ENCODE data around the gene TRMT2B. TPM values are rescaled to one million over a fixed set of nuclear protein-coding genes. Genes with fewer than 3 reads are reported as not detected.
"Not testable (repeated sequence)": the region's sequence is repeated elsewhere in the genome, so short reads cannot be mapped to it uniquely, and the experiment has no call there.

Gene TRMT2B
- total and polyA plus RNA-seq, 7 donors = 7.2 to 27.0 (median 11.4) TPM

GRCh38 chrX:100990139-100990538, 61.8 kb downstream of the TRMT2B start:
- Histone ChIP-seq H3K36me3 (ENCODE audit: insufficient read depth in 1 of 2, low read depth in 1 of 2) (no peaks in the 10 kb centered on the region), H3K4me3 (no peak overlapping the region), H3K27ac (no peak overlapping the region), H3K27me3 (ENCODE audit: insufficient read depth in 3 of 3, low read length in 2 of 3) (no peaks in the 10 kb centered on the region), H3K9me3 (no peaks in the 10 kb centered on the region), H3K4me1 (no peaks in the 10 kb centered on the region)
- intact Hi-C loops (cut with DNase I) = no loop called here
- no peak for ATAC-seq
- TF ChIP-seq CTCF (IDR thresholded peaks at IDR 0.05) = no peak
- 63 to 73% (median 65%) methylated on average over 2 of the region's 2 CpGs for WGBS, 3 donors
- no peak for DNase-seq

GRCh38 chrX:100984818-100985217, 67.1 kb downstream of the TRMT2B start:
- intact Hi-C loops (cut with DNase I) = no loop called here
- Histone ChIP-seq H3K27me3 (ENCODE audit: insufficient read depth in 3 of 3, low read length in 2 of 3) (no peaks in the 10 kb centered on the region), H3K4me3 (no peak overlapping the region), H3K27ac (no peak overlapping the region), H3K4me1 (no peaks in the 10 kb centered on the region), H3K9me3 (no peaks in the 10 kb centered on the region), H3K36me3 (ENCODE audit: insufficient read depth in 1 of 2, low read depth in 1 of 2) (no peaks in the 10 kb centered on the region)
- TF ChIP-seq CTCF (IDR thresholded peaks at IDR 0.05) = no peak
- DNase-seq (no peak), ATAC-seq (no peak)

GRCh38 chrX:100981498-100981845, 70.4 kb downstream of the TRMT2B start:
- ATAC-seq; intact Hi-C loops (cut with DNase I); DNase-seq; H3K27ac ChIP-seq; H3K36me3 ChIP-seq (ENCODE audit: insufficient read depth in 1 of 2, low read depth in 1 of 2); H3K9me3 ChIP-seq; H3K27me3 ChIP-seq (ENCODE audit: insufficient read depth in 3 of 3, low read length in 2 of 3); H3K4me3 ChIP-seq; H3K4me1 ChIP-seq: not testable (repeated sequence)
- WGBS, 3 donors = 94 to 100% (median 100%) methylated on average over 1 of the region's 1 CpG

GRCh38 chrX:100980608-100981497, 71.1 kb downstream of the TRMT2B start:
- Histone ChIP-seq H3K27ac (no peak overlapping the region), H3K4me3 (no peak overlapping the region), H3K4me1 (no peaks in the 10 kb centered on the region), H3K27me3 (ENCODE audit: insufficient read depth in 3 of 3, low read length in 2 of 3) (no peaks in the 10 kb centered on the region), H3K36me3 (ENCODE audit: insufficient read depth in 1 of 2, low read depth in 1 of 2) (no peaks in the 10 kb centered on the region), H3K9me3 (no peaks in the 10 kb centered on the region)
- 85 to 94% (median 91%) methylated on average over 6 of the region's 6 CpGs for WGBS, 3 donors
- ATAC-seq (peak in 3 of 4 donors; percentile 47 to 90 (median 89)), DNase-seq (peak in 1 of 2 donors; percentile 31)
- intact Hi-C loops (cut with DNase I) = no loop called here
- no peak for TF ChIP-seq CTCF (IDR thresholded peaks at IDR 0.05)

GRCh38 chrX:100979881-100980607, 71.9 kb downstream of the TRMT2B start:
- no peak for DNase-seq
- H3K4me1 ChIP-seq = no peaks in the 10 kb centered on the region
- intact Hi-C loops (cut with DNase I) = no loop called here
- no peak for ATAC-seq
- no peak overlapping the region for H3K27ac ChIP-seq
- 78 to 92% (median 90%) methylated on average over 3 of the region's 3 CpGs for WGBS, 3 donors
- TF ChIP-seq CTCF (IDR thresholded peaks at IDR 0.05) = no peak
- no peaks in the 10 kb centered on the region for H3K27me3 ChIP-seq (ENCODE audit: insufficient read depth in 3 of 3, low read length in 2 of 3)
- no peaks in the 10 kb centered on the region for H3K9me3 ChIP-seq
- H3K4me3 ChIP-seq = no peak overlapping the region
- H3K36me3 ChIP-seq (ENCODE audit: insufficient read depth in 1 of 2, low read depth in 1 of 2) = no peaks in the 10 kb centered on the region
